ENCODE measurements around the gene UGT1A4.

The UGT1A4 gene

GRCh38 chr2:233718552-233718951 is at the start of gene UGT1A4:
TSS of gene UGT1A4 (plus strand) at chr2:233718736. CDS start at chr2:233718821, 85 bp downstream.
- H3K4me3 ChIP-seq: no peak within 1 kb of the TSS
- H3K9ac ChIP-seq: no peak within 1 kb of the TSS
- H3K27ac ChIP-seq: no peak within 1 kb of the TSS
- H3K27me3 ChIP-seq: no peaks in the 10 kb centered on the region
- TF ChIP-seq Cebpa-rat (IDR thresholded peaks at IDR 0.05): no peak
- H4K20me1 ChIP-seq: no peaks in the 10 kb centered on the region
- H3K36me3 ChIP-seq: no peaks in the 10 kb centered on the region
- peaks cover 0 to 5% (median 0%) of the 10 kb centered on the region in 11 experiments; a peak in 1 of 22 replicates for H3K9me3 ChIP-seq (replicated peaks in 1 of 11)
- H3K4me1 ChIP-seq: no peaks in the 10 kb centered on the region
- no peak within 1 kb of the TSS for H3K4me2 ChIP-seq

- no peak within 1 kb of the TSS for H3K27ac ChIP-seq
- no peaks in the 10 kb centered on the region for H3K9me3 ChIP-seq (replicated peaks in 1 of 11)
- no peaks in the 10 kb centered on the region for H3K36me3 ChIP-seq
- no peak for TF ChIP-seq Cebpa-rat (IDR thresholded peaks at IDR 0.05)
- no peak within 1 kb of the TSS for H3K4me3 ChIP-seq
- no peaks in the 10 kb centered on the region for H3K4me1 ChIP-seq
- no peaks in the 10 kb centered on the region for H3K27me3 ChIP-seq
- H3K4me2 ChIP-seq: no peak within 1 kb of the TSS
- H4K20me1 ChIP-seq: no peaks in the 10 kb centered on the region
- H3K9ac ChIP-seq: no peak within 1 kb of the TSS
Observed at GRCh38 chr2:233671290-233672161, 47.0 kb upstream of the UGT1A4 start, which contains the start of gene UGT1A9. TSS of gene UGT1A9 (plus strand) at chr2:233671898. CDS start at chr2:233671935, 37 bp downstream.

- no peak for TF ChIP-seq Cebpa-rat (IDR thresholded peaks at IDR 0.05)
- Histone ChIP-seq H3K9ac (no peak overlapping the region), H3K9me3 (replicated peaks in 1 of 11) (no peaks in the 10 kb centered on the region), H3K27me3 (no peaks in the 10 kb centered on the region), H3K4me3 (no peak overlapping the region), H3K4me1 (no peaks in the 10 kb centered on the region), H3K27ac (no peak overlapping the region), H3K4me2 (no peak overlapping the region), H3K36me3 (no peaks in the 10 kb centered on the region), H4K20me1 (no peaks in the 10 kb centered on the region)
Observed at GRCh38 chr2:233672886-233673285, 45.6 kb upstream of the UGT1A4 start.

GRCh38 chr2:233673896-233674295 is 44.6 kb upstream of the UGT1A4 start:
- H3K36me3 ChIP-seq: no peaks in the 10 kb centered on the region
- no peaks in the 10 kb centered on the region for H3K27me3 ChIP-seq
- no peak overlapping the region for H3K4me2 ChIP-seq
- no peak overlapping the region for H3K27ac ChIP-seq
- H3K4me1 ChIP-seq: no peaks in the 10 kb centered on the region
- no peaks in the 10 kb centered on the region for H3K9me3 ChIP-seq (replicated peaks in 1 of 11)
- H4K20me1 ChIP-seq: no peaks in the 10 kb centered on the region
- no peak overlapping the region for H3K4me3 ChIP-seq
- TF ChIP-seq Cebpa-rat (IDR thresholded peaks at IDR 0.05): no peak
- no peak overlapping the region for H3K9ac ChIP-seq

- Histone ChIP-seq H3K9me3 (replicated peaks in 1 of 11) (no peaks in the 10 kb centered on the region), H3K27me3 (no peaks in the 10 kb centered on the region), H3K4me1 (no peaks in the 10 kb centered on the region), H3K4me3 (no peak overlapping the region), H3K9ac (no peak overlapping the region), H4K20me1 (no peaks in the 10 kb centered on the region), H3K4me2 (no peak overlapping the region), H3K27ac (no peak overlapping the region), H3K36me3 (no peaks in the 10 kb centered on the region)
- TF ChIP-seq Cebpa-rat (IDR thresholded peaks at IDR 0.05): no peak
Observed at GRCh38 chr2:233674314-233674713, 44.2 kb upstream of the UGT1A4 start.

- Histone ChIP-seq H3K4me3 (no peak overlapping the region), H4K20me1 (no peaks in the 10 kb centered on the region), H3K4me1 (no peaks in the 10 kb centered on the region), H3K9me3 (replicated peaks in 1 of 11) (no peaks in the 10 kb centered on the region), H3K9ac (no peak overlapping the region), H3K27ac (no peak overlapping the region), H3K27me3 (no peaks in the 10 kb centered on the region), H3K4me2 (no peak overlapping the region), H3K36me3 (no peaks in the 10 kb centered on the region)
- TF ChIP-seq Cebpa-rat (IDR thresholded peaks at IDR 0.05): no peak
Observed at GRCh38 chr2:233674995-233675394, 43.5 kb upstream of the UGT1A4 start.

GRCh38 chr2:233676046-233676445 is 42.5 kb upstream of the UGT1A4 start:
- TF ChIP-seq Cebpa-rat (IDR thresholded peaks at IDR 0.05): no peak
- no peak overlapping the region for H3K27ac ChIP-seq
- no peaks in the 10 kb centered on the region for H3K27me3 ChIP-seq

GRCh38 chr2:233679196-233679595 is 39.3 kb upstream of the UGT1A4 start:
- no peak overlapping the region for H3K4me3 ChIP-seq
- H3K9me3 ChIP-seq (replicated peaks in 1 of 11): no peaks in the 10 kb centered on the region
- H3K27ac ChIP-seq: no peak overlapping the region
- H3K27me3 ChIP-seq: no peaks in the 10 kb centered on the region
- peaks cover 6 to 14% (median 9%) of the 10 kb centered on the region in 10 experiments; a peak in 18 of 20 replicates for H3K4me1 ChIP-seq
- no peaks in the 10 kb centered on the region for H3K36me3 ChIP-seq
- no peaks in the 10 kb centered on the region for H4K20me1 ChIP-seq
- no peak overlapping the region for H3K9ac ChIP-seq
- H3K4me2 ChIP-seq: no peak overlapping the region
- TF ChIP-seq Cebpa-rat (IDR thresholded peaks at IDR 0.05): no peak

More at GRCh38 chr2:233676046-233676445, 42.5 kb upstream of the UGT1A4 start:
- H3K4me2 ChIP-seq: no peak overlapping the region
- no peaks in the 10 kb centered on the region for H4K20me1 ChIP-seq
- H3K9ac ChIP-seq: no peak overlapping the region
- H3K9me3 ChIP-seq (replicated peaks in 1 of 11): no peaks in the 10 kb centered on the region
- H3K4me1 ChIP-seq: no peaks in the 10 kb centered on the region
- H3K36me3 ChIP-seq: no peaks in the 10 kb centered on the region
- no peak overlapping the region for H3K4me3 ChIP-seq

GRCh38 chr2:233680361-233681045 is 38.0 kb upstream of the UGT1A4 start:
- no peak overlapping the region for H3K4me2 ChIP-seq
- H3K9me3 ChIP-seq (replicated peaks in 1 of 11): no peaks in the 10 kb centered on the region
- H3K4me3 ChIP-seq: no peak overlapping the region
- no peaks in the 10 kb centered on the region for H4K20me1 ChIP-seq
- H3K4me1 ChIP-seq: peaks cover 6 to 14% (median 9%) of the 10 kb centered on the region in 10 experiments; a peak in 18 of 20 replicates
- no peaks in the 10 kb centered on the region for H3K36me3 ChIP-seq
- H3K27me3 ChIP-seq: no peaks in the 10 kb centered on the region
- no peak overlapping the region for H3K9ac ChIP-seq
- TF ChIP-seq Cebpa-rat (IDR thresholded peaks at IDR 0.05): no peak
- H3K27ac ChIP-seq: no peak overlapping the region

Measured in BLaER1 treated with 17β-estradiol and CSF1 and Interleukin-3, amounts not matched to agents 10 nM and 100 nM (cell line).